Activated CD4-positive, alpha-beta T cell treated with anti-CD3 and anti-CD28 coated beads, Interleukin-2, amount 50 U/mL, for 4 hours (primary cell): Measurements from ENCODE around the gene NOM1.
"Not testable (repeated sequence)": the region's sequence is repeated elsewhere in the genome, so short reads cannot be mapped to it uniquely, and the experiment has no call there.

Experiments
- DNase-seq, 2 experiments: peaks; one replicate each; pipeline ENCODE4 v3.0.0-alpha.2; 2020

The NOM1 gene

DNA sequence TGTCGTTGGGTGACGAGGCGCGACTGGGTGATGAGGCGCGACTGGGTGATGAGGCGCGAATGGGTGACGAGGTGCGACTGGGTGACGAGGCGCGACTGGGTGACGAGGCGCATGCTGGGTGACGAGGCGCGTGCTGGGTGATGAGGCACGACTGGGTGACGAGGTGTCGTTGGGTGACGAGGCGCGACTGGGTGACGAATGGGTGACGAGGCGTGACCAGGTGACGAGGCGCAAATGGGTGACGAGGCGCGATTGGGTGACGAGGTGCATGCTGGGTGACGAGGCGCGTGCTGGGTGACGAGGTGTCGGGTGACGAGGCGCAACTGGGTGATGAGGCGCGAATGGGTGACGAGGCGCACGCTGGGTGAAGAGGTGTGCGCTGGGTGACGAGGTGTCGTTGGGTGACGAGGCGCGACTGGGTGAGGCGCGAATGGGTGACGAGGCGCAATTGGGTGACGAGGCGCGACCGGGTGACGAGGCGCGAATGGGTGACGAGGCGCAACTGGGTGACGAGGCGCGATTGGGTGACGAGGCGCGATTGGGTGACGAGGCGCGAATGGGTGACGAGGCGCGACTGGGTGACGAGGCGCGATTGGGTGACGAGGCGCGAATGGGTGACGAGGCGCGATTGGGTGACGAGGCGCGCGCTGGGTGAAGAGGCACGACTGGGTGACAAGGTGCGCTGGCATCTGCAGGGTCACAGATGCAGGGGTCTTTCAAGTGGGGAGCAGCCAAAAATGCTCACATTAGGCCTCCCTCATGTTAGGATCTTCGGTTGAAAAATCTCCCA, 7.9 kb upstream of the NOM1 start:
- no peak for DNase-seq

DNA sequence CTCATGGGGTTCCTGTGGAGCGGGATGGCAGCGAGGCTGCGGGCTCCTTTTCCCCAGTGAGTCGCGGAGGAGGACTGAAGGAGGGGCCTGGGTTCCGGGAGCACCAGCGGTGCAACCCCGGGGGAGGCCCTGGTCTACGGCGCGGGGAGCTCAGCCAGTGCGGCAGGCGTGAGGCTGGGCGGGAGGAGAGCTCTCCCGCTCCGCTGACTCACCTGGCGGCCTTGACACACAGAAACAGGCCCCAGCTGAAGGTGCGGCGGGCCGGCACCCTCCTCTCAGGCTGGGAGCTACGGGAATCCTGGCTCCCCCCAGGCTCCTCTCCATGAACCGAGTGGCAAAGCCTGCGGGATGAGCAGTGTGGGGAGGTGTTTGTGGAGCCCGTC, 6.8 kb upstream of the NOM1 start:
- DNase-seq: no peak

DNA sequence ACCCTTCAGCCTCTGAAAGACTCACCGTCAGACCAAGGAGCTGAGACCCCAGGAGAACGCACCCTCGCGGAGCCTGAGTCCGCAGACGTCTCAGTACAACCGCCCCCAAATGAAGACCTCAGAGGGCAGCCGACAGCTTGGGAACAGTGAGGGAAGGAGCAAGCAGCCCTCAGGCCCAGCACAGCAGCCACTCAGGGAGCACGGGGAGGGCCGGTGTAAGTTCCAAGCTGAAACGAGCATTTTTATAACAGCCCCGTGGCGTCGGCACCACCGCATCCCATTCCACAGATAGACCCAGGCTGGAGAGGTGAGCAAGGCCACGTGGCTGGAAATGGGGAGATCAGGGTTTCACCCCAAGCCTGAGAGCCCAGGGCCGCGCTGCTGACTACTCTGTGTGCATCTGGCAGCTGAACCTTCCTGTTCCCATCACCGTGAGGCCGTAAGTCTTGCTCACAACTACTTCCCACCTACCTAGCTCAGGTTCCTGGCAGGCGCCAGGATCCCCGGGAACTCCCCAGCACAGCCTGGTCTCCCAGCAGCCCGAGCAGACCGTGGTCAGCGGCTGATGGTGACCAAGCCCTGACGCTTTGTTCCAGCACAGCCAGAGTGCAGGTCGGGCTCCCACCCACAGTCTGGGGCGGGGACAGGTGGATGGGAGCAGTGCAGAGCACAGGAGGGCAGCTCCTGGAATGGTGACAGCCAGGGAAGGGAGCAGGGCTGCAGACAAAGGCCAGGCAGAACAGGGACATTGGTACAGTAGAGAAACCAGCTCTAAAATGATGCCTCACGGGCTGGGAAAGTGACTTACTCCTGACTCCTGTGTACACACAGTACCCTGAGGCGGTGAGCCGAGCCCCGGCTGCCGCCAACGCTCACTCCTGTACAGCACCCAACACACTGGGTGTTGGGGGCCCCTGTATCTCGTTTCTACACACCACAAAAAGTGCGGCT, 6.1 kb upstream of the NOM1 start:
- DNase-seq: no peak

DNA sequence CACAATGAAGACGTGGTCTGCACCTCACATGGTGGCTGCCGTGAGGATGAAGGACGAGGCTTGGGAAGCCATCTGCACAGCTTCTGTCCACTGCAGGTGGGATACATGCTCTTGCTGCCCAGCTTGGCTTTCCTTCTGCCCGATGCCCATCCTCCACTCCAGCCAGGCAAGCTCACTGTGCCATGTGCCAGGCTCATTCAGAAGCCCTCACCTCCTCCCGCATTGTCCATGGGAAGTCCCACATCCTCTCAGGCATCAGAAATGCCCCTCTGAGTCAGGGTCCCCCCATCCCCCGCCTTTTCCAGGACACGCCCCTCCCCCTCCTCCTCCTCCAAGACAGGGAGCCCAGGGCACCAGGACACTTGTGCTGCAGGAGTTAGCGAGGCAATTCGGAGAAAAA, 4.6 kb upstream of the NOM1 start:
- no peak for DNase-seq

DNA sequence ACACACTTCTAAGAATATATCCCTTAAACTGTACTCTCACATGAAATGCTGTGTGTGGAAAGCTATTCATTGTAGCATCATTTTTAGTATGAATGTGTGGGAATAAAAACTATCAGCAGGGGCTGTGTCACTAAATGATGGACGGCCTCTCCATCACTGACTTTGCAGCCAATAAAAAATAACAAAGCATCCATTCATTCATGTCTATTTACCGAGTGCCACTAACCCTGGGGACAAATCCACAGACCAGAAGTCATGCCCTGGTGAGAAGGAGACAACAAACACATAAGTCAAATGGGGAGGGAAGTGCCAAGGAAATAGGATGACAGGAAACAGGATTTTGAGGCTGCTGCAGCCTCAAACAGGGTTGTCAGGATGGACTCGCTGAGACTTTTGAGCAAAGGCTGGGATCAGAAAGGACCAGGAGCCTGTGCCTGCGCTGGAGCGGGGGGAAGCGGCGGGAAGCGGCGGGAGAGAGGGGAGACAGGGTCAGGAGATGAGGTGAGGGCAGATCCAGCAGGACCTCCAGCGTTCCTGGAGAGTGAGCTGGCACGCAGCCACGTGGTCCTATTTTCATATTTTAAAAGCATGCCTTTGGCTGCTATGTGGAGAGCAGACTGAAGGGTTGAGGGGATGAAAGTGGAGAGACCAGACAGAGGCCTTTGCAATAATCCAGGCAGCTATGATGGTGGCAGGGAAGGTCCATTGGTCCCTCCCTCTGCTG, 2.2 kb upstream of the NOM1 start:
- no peak for DNase-seq

DNA sequence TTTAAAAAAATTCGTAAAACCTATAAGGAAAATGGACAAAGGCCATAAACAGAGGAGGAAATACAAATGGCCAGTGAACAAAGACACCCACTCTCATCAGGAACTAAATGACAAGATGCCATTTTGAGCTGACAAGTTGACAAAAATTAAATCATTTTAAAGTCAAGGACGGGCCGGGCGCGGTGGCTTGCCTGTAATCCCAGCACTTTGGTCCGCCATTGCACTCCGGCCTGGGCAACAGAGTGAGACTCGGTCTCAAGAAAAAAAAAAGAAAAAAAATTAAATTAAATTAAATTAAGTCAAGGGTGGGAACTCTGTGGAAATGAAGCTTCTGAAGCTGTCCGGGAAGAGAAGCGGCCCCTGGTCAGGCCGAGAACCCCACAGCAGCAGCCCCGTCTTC, 1.2 kb upstream of the NOM1 start:
- no peak for DNase-seq

DNA sequence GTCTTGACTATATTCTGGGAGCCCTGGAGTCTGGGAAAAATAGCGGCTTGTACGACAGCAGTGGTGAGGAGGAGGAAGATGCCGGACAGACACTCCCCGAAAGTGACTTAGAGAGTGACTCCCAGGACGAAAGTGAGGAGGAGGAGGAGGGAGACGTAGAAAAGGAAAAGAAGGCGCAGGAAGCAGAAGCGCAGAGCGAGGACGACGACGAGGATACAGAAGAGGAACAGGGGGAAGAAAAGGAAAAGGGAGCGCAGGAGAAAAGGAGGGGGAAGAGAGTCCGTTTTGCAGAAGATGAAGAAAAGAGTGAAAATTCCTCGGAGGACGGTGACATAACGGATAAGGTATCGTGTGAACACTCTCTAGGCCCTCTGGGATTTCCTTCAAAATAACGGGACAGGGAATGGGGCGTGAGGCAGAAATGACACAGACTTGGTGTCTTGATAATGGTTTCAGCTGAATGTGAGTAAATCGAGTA, 908 bp downstream of the NOM1 start:
- DNase-seq: no peak

DNA sequence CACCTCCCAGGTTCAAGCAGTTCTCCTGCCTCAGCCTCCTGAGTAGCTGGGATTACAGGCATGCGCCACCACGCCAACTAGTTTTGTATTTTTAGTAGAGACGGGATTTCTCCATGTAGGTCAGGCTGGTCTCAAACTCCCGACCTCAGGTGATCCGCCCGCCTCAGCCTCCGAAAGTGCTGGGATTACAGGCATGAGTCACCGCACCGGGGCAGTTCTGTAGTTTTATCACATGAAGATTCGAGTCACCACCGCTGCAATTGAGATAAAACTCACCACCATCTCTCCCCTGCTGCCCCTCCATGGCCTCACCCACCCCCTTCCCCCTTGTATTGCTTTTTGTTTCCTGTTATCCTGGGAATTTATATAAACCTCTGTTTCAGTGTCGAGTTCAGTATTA, 3.7 kb downstream of the NOM1 start:
- DNase-seq: not testable (repeated sequence)

DNA sequence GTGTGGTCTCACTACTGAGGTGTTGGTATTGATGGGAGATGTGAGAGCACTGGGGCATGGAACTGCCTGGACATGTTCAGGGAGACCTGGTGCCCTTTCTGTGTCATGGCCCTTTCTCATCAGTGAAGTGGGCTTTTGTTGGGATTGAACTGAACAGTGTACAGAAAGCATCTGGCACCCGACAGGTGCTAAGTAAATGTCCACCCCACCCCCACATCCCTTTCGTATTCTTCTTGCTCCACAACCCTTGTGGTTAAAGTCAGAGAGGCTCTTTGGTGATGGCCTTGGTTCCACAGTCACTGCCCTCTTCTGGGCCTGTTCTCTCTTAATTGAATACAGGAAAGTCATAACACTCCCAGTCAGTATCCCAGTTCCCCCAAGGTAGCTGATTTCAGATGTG, 5.4 kb downstream of the NOM1 start:
- no peak for DNase-seq

DNA sequence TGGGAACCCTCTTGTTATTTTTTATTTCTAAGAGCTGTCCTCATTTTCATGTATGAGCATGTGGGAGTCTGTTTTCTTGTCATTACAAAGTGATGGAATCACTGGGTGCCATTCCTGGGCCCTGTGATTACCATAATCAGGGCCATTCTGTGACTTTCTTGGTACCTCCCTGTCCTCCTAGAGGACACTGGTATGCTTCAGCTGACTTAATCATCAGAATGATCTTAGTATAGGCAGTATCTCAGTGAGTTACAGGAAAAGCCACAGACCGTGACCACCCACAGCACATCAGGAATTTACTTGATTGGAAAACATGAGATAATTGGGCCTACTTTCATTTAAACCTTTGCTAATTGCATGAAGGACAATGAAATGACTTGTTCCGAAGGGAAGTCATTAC, 7.2 kb downstream of the NOM1 start:
- DNase-seq: no peak

DNA sequence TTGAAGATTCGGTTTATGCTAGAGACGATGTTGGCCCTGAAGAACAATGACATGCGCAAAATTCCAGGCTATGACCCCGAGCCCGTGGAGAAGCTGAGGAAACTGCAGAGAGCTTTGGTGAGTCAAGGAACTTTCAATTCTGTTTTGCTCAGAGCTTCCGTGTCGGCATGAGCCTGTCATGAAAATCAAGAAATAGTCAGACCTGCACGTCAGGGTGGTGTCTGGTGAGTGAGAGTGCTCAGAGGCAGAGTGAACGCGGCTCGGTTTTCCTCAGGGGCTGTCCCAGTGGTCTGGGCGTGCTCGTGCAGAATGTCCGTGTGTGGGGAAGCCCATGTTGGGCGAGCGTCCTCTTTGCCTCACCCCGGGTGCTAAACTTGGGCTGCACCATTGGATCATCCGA, 12.6 kb downstream of the NOM1 start:
- no peak for DNase-seq

DNA sequence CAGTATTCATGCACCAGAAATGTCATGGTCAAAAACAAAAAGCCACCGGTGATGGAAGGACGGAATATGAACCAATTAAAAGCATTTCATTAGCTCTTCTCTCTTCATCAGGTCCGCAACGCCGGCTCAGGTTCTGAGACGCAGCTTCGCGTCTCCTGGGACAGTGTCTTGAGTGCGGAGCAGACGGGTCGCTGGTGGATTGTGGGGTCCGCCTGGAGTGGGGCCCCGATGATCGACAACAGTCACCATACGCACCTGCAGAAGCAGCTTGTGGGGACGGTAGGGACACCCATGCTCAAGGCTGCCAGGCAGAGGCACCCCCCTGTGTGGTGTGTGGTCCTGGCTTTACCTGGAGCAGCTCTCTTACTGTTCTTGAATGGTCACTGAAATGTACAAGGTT, 13.4 kb downstream of the NOM1 start:
- DNase-seq: no peak

DNA sequence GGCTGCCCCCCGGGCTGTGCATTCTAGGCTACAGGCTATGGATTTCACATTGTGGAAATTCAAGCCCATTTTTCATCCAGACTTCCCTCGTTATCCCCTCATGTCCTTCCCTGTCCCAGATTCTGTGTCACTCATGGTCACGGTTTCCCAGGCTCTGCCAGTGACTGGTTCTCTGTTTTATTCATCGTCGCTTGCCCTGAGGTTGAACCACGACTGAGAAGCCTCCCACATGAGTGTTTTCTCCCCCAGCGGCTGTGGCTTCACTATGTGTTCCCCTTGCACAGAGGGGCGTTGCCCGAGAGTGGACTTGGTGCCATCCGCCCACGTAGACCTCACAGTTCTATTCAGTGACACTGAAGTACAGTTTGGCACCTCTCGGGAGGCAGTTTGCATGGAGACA, 14.0 kb downstream of the NOM1 start:
- DNase-seq: no peak

DNA sequence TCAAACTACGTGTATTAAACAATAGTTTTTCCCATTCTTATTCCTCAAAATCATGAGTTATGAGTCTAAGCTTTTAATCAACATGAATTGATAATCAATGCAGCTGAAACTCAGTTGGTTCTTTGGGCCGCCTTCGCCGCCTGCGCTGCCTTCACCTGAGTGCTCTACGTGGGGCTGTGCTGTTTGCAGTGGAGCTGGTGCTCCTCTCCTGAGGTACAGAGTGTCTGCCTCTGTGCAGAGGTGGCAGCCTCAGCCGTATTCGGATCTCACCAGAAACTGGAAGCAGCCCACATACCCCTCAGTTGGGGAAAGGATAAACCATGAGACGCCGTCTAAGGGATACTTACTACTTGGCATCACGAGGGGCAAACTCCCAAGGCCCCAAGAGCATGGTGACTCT, 15.5 kb downstream of the NOM1 start:
- DNase-seq: no peak

DNA sequence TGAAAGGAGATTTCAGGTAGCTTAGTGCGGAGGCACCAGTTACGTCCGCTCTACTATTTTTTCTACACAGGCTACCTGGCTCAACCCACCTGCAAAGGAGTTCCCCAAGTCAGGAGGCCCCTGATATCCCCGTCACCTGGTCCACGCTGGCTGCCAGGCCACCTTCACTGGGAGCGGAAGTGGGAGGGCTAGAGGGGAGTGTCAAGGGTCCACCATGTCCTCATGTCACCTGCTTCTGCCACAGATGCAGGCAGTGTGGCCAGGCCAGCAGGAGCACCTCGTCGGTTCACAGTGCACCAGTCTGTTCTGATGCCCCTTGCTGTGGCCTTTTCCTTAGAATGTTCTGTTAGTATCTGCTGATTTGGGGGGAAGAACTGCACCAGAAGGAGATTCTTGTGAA, 16.9 kb downstream of the NOM1 start:
- DNase-seq: no peak

DNA sequence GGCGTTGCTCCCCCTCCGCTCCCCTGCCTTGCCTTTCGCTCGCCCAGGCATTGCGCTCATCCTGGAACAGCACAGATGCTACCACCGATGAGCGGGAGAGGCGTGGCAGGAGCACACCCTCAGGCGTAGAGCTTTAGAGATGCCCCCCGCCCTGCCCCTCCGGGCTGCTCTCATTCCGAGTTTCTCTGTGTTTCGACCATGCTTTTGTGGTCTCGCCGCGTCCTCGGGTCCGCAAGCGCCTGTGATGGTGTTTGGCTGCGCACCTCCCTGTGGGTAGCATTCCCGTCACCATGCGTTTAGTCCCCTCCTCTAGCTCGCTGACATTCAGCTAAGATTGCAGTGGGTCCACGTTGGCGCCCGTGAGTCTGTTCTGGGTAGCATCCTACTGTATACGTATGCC, 18.7 kb downstream of the NOM1 start:
- DNase-seq: no peak

DNA sequence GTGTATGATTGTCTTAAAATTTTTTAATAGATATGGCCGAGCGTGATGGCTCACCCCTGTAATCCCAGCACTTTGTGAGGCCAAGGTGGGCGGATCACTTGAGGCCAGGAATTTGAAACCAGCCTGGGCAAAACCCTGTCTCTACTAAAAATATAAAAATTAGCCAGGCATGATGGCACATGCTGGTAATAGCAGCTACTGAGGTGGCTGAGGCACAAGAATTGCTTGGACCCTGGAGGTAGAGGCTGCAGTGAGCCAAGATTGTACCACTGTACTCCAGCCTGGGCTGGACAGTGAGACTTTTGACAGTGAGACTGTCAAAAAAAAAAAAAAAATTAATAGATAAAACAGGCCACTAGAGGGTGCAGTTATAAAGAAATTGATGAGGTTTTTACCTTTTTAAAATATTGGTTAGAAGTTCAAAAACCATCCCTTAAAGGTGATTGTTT, 20.5 kb downstream of the NOM1 start:
- no peak for DNase-seq

DNA sequence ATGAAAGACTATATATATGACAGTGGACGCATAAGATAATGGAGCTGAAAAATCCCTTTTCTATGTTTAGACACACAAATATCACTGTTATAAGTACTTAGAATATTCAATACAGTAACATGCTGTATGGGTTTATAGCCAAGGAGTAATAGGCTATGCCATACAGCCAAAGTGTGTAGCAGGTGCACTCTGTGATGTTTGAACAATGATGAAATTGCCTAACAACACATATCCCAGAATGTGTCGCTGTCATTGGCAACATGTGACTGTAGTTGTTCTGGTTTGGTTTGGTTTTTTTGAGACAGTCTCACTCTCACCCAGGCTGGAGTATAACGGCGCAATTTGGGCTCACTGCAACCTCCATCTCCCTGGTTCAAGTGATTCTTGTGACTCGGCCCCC, 26.1 kb downstream of the NOM1 start:
- DNase-seq: no peak

DNA sequence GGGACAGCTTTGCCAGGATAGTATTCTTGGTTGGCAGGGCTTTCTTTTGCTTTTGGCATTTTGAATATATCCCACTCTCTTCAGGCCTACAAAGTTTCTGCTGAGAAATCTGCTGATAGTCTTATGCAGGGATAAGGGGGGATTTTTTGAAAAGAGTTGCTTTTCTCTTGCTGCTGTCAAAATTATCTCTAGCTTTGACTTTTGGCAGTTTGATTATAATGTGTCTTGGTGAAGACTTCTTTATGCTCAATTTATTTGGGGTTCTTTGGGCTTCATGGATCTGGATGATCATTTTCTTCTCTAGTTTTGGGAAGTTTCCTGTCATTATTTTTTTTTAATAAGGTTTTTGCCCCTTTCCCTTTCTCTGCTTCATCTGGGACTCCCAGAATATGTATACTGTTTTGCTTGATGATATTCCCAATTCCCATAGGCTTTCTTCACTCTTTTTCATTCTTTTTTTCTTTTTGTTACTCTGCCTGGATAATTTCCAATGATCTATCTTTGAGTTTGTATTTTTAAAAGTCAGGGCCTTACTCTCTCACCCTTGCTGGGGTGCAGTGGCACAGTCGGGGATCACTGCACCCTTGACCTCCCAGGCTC, 29.6 kb downstream of the NOM1 start:
- no peak for DNase-seq

DNA sequence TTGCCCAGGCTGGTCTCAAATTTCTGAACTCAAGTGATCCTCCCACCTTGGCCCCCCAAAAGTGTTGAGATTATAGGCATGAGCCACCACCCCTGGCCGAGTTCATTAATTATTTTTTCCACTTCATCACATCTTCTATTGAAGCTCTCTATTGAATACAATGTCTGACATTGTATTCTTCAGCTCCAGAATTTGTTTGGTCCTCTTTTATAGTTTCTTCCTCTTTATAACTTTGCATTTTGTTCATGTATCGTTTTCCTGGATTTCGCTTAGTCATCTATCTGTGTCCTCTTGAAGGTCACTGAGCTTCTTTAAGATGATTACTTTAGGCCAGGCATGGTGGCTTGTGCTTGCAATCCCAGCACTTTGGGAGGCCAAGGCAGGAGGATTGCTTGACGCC, 30.2 kb downstream of the NOM1 start:
- no peak for DNase-seq

DNA sequence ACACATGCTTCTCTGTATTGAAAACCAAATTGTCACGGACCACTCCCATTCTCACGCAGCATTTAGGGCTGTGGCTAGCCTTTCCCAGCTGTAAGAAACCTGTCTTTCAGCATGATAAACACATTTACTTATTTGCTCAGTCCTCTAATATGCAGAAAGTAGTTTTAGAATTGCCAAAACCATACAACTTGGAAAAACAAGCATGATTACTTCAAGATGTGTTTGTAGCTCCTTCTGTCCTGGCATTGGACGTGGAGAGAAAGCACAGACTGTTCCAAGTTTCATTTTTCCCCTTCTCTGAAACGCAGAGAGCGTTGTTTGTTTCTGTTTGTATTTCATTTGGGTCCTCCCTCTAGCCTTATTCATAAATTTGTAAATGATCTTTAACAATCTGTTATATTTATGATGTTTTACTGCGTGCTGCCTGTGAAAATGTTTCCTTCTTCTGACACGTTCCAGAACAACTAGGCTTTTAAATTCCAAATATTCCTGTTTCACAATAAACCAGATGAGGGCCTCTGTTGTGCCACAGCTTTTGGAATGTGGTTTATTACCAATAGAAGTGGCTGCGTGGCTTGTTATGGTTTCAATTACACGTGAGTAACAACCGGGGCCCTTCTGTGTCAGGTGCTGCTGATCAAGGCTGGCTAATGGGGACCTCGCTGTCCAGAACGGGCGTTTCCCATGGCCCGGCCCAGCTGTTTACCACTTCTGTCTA, 34.8 kb downstream of the NOM1 start:
- no peak for DNase-seq
